Fibroblast of lung (primary cell): ENCODE results near the gene MAML2.

Source experiments
- CTCF ChIP-seq, 2 donors: IDR thresholded peaks in 1 of 2; conservative IDR thresholded peaks in 1 of 2; 1 replicate in 1 of 2; 2 replicates in 1 of 2; pipeline ENCODE4 v1.5.1; 2011 to 2012; ENCODE audit warnings: low read length in 2 of 2, control low read depth in 1 of 2, inconsistent platforms in 1 of 2, low read depth in 1 of 2, mild to moderate bottlenecking in 1 of 2
- EZH2 ChIP-seq: IDR thresholded peaks from 2 replicates; pipeline ENCODE4 v1.5.1; 2012; ENCODE audit warnings: low read length, control low read depth, mild to moderate bottlenecking; ENCODE audit errors: missing control alignments

- TF ChIP-seq CTCF (conservative IDR thresholded peaks at IDR 0.05 in 1 of 2, IDR thresholded peaks at IDR 0.05 in 1 of 2; ENCODE audit: low read depth in 1 of 2, low read length in 2 of 2): no peak
- no peak for TF ChIP-seq EZH2
These were observed 128.3 kb downstream of the MAML2 start for GRCh38 chr11:96214777-96215109.
